ENCODE data around the gene MERTK. TPM values are rescaled to one million over a fixed set of nuclear protein-coding genes. Genes with fewer than 3 reads are reported as not detected.
A peak's percentile ranks its signal among the peaks of the same experiment; 100 is the strongest.

The MERTK gene
- total and polyA plus RNA-seq, 2 of the 13 experiments (the other 11 are each of a cell fraction or from before 2014, with no cell fraction given): 37.3 to 44.7 TPM

DNA sequence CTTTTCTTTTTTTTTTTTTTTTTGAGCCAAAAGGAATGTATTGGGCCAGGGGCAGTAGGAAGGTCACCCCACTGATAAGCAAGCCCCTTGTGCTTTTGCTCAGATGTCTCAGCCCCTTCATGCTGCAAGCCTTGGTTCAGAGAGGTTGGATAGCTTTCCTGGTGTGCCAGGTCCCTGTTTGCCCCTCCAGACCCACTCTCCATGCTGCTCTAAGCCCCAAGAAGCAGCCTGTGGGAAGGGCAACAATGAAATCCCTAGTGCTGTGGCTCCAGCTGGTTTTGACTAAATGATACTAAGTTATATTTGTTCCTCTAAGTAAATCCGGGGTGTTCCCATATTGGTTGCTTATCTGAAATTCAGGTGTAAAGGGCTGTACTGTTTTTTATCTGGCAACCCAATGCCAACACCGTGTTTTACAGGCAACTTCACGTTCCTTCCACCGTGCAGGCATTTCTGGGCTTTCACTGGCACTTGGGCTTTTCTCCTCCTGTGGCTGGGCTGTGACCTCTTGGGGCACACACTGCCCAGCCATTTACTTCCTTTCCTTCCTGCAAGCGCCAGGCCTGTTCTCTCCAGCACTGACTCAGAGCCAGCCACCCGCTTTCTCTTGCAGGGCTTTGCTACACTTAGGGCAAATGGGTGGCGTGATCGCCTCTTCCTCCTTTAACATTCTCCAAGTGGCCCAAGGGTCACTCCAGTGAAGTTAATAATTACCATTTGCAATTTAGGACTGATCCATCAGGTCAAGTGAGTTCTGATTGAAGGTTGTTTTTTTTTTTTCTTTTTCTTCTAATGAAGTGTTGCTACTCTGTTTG lies 21.6 kb downstream of the MERTK start (continued):
- TF ChIP-seq, protein P1, sequence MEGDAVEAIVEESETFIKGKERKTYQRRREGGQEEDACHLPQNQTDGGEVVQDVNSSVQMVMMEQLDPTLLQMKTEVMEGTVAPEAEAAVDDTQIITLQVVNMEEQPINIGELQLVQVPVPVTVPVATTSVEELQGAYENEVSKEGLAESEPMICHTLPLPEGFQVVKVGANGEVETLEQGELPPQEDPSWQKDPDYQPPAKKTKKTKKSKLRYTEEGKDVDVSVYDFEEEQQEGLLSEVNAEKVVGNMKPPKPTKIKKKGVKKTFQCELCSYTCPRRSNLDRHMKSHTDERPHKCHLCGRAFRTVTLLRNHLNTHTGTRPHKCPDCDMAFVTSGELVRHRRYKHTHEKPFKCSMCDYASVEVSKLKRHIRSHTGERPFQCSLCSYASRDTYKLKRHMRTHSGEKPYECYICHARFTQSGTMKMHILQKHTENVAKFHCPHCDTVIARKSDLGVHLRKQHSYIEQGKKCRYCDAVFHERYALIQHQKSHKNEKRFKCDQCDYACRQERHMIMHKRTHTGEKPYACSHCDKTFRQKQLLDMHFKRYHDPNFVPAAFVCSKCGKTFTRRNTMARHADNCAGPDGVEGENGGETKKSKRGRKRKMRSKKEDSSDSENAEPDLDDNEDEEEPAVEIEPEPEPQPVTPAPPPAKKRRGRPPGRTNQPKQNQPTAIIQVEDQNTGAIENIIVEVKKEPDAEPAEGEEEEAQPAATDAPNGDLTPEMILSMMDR (CRISPR knock-in tag; IDR thresholded peaks at IDR 0.05): peak; percentile 50
- TF ChIP-seq STAG1 (CRISPR knock-in tag; IDR thresholded peaks at IDR 0.05): peak; percentile 34
- TF ChIP-seq, protein P2, sequence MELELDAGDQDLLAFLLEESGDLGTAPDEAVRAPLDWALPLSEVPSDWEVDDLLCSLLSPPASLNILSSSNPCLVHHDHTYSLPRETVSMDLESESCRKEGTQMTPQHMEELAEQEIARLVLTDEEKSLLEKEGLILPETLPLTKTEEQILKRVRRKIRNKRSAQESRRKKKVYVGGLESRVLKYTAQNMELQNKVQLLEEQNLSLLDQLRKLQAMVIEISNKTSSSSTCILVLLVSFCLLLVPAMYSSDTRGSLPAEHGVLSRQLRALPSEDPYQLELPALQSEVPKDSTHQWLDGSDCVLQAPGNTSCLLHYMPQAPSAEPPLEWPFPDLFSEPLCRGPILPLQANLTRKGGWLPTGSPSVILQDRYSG (CRISPR knock-in tag; IDR thresholded peaks at IDR 0.05): no peak
- no peak for TF ChIP-seq MTF1 (CRISPR knock-in tag; IDR thresholded peaks at IDR 0.05)
- TF ChIP-seq, protein P3, sequence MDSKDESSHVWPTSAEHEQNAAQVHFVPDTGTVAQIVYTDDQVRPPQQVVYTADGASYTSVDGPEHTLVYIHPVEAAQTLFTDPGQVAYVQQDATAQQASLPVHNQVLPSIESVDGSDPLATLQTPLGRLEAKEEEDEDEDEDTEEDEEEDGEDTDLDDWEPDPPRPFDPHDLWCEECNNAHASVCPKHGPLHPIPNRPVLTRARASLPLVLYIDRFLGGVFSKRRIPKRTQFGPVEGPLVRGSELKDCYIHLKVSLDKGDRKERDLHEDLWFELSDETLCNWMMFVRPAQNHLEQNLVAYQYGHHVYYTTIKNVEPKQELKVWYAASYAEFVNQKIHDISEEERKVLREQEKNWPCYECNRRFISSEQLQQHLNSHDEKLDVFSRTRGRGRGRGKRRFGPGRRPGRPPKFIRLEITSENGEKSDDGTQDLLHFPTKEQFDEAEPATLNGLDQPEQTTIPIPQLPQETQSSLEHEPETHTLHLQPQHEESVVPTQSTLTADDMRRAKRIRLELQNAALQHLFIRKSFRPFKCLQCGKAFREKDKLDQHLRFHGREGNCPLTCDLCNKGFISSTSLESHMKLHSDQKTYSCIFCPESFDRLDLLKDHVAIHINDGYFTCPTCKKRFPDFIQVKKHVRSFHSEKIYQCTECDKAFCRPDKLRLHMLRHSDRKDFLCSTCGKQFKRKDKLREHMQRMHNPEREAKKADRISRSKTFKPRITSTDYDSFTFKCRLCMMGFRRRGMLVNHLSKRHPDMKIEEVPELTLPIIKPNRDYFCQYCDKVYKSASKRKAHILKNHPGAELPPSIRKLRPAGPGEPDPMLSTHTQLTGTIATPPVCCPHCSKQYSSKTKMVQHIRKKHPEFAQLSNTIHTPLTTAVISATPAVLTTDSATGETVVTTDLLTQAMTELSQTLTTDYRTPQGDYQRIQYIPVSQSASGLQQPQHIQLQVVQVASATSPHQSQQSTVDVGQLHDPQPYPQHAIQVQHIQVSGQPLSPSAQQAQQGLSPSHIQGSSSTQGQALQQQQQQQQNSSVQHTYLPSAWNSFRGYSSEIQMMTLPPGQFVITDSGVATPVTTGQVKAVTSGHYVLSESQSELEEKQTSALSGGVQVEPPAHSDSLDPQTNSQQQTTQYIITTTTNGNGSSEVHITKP (CRISPR knock-in tag; IDR thresholded peaks at IDR 0.05; ENCODE audit: low read depth): peak; percentile 93
